HUES6 (cell line): Measurements from ENCODE around the gene ST8SIA1.

Experiments
- H3K27ac ChIP-seq: 2 replicates; pipeline ENCODE4 v1.7.0; 2013; ENCODE audit warnings: low read depth, mild to moderate bottlenecking, low read length, inconsistent platforms
- H3K27me3 ChIP-seq: 2 replicates; pipeline ENCODE4 v1.6.1; 2013; ENCODE audit warnings: low read length; ENCODE audit not compliant: control insufficient read depth, insufficient read depth
- H3K36me3 ChIP-seq: 2 replicates; pipeline ENCODE4 v1.6.1; 2013; ENCODE audit warnings: low read length; ENCODE audit not compliant: control insufficient read depth, insufficient read depth
- H3K4me1 ChIP-seq: 2 replicates; pipeline ENCODE4 v1.6.1; 2013; ENCODE audit warnings: low read length; ENCODE audit not compliant: control insufficient read depth, insufficient read depth
- H3K4me3 ChIP-seq: 2 replicates; pipeline ENCODE4 v1.5.1; 2013; ENCODE audit warnings: low read depth, low read length
- H3K9ac ChIP-seq: one replicate; pipeline ENCODE4 v1.6.1; 2013; ENCODE audit warnings: mild to moderate bottlenecking, low read length
- H3K9me3 ChIP-seq: 2 replicates; pipeline ENCODE4 v1.6.1; 2013; ENCODE audit warnings: low read depth, low read length; ENCODE audit not compliant: control insufficient read depth, insufficient read depth

The ST8SIA1 gene

DNA sequence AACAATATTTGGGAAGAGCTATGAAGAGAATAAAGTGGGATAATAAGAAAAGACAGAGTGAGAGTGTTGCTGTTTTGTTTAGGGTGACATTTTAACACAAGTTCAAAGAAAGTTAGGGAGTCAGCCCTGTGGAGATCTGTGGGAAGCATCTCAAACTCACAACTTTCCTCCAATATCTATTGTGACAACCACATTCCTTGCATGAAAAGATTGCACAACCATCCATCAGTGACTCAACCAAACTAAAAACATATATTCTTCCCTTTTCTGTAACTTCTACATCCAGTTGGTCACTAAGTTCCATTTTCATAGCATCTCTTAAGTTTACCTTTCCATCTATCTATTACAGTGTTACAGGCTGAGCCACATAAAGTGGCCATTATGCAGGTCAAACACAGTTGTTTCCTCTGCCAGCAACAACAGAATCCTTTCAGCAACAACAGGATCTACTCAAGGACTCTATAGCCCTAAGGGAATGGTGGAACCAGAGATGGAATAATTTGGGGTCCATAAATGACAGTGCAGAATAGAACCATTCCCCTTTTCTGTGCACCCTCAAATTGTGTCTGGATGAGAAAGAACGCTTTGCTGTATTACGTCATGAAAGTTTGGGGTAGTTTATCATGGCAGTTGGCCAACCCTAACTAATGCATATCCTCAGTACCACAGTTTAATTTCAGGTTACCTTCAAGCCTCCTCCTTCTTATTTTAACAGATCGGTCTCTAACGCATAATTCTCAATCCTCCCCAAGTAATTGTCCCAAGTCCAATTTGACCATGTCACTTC, 118.8 kb downstream of the ST8SIA1 start:
- Histone ChIP-seq H3K27me3 (no peaks in the 10 kb centered on the region), H3K9ac (no peak overlapping the region), H3K9me3 (peaks cover 13% of the 10 kb centered on the region; the same call in 1 of the 2 replicates), H3K36me3 (no peaks in the 10 kb centered on the region), H3K4me1 (no peaks in the 10 kb centered on the region), H3K27ac (no peak overlapping the region), H3K4me3 (no peak overlapping the region)

DNA sequence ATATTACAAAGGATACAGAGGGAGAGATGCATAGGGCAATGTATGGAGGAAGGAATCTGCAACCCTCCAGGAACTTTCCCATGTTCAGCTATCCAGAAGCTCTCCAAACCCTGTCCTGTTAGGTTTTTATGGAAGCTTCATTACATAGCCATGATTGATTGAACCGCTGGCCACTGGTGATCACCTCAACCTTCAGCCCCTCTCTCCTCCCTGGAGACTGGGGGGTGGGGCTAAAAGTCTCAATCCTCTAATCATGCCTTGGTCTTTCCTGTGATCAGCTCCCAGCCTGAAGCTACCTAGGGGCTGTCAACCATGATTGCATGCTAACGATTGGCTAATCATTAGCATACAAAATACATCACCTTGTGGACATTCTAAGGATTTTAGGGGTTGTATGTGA, 123.4 kb downstream of the ST8SIA1 start:
- Histone ChIP-seq H3K36me3 (no peaks in the 10 kb centered on the region), H3K27ac (no peak overlapping the region), H3K4me3 (no peak overlapping the region), H3K27me3 (no peaks in the 10 kb centered on the region), H3K9me3 (peaks cover 13% of the 10 kb centered on the region; the same call in 1 of the 2 replicates), H3K9ac (no peak overlapping the region), H3K4me1 (no peaks in the 10 kb centered on the region)

DNA sequence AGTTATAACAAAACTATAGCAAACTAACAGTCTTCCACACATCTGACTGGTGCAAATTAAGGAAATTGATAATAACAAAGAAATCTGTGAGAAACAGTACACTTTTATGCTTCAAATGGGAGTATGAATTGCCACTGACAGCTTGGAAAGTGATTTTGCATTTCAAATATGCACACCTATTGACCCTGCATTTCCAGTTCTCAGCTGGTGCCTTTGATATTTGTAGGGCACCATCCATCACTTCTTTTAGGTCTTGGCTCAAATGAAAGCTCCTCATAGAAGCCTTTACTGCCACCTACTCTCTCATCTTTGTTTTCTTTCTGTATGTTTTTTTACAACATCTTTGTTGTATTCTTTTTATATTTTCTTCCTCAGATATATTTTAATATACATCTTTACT, 125.1 kb downstream of the ST8SIA1 start:
- Histone ChIP-seq H3K27ac (no peak overlapping the region), H3K4me3 (no peak overlapping the region), H3K27me3 (no peaks in the 10 kb centered on the region), H3K4me1 (no peaks in the 10 kb centered on the region), H3K9me3 (peaks cover 13% of the 10 kb centered on the region), H3K36me3 (no peaks in the 10 kb centered on the region), H3K9ac (no peak overlapping the region)

DNA sequence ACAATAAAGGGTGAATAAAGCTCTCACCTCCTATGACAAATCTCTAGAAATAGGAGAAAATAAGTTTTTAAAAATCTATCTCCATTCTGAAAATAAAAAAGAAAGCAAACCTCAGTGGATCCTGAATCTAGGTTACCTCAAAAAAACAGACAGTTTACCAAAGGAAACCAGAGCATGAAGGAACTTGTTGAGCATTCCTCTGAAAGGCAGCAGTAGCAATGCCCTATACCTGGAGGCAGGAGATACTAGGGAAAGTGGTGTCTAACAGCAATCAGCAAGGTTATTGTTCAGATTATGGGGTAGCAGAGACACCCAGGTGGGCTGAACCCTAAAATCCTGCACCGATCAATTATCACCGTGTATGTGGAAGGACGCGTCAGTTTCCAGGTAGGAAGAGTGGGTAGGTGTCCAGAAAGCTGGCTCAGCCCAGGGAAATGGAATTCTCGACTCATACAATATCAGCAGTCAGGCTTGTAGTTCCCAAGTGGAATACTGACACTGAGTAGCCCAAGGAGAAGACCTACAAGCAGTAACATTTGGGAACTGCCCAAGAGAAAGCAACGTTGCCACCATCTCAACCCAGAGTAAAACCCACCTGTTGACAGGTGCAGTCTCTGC, 128.3 kb downstream of the ST8SIA1 start:
- Histone ChIP-seq H3K9me3 (no peaks in the 10 kb centered on the region; the same call in 1 of the 2 replicates), H3K36me3 (no peaks in the 10 kb centered on the region)

DNA sequence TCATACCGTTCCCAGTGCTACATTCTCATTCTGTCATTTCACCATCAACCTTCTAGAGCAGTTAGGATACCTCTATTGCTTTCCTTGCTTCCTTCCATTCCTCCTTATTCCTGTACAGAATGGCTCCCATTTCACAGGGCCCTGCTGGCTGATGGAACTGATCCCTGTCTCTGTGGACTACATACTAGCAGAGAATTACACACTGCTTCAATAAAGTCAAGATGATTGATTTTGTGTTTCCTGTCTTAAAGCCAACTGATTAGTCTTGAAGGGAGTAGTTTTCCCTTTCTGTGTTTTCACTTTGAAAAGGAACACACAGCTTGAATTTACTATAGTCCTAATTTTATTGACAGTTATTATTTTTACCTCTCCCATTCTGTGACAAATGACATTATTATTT, 130.1 kb downstream of the ST8SIA1 start:
- H3K27me3 ChIP-seq = no peaks in the 10 kb centered on the region
- no peak overlapping the region for H3K4me3 ChIP-seq
- H3K4me1 ChIP-seq = no peaks in the 10 kb centered on the region
- H3K9me3 ChIP-seq = no peaks in the 10 kb centered on the region; the same call in 1 of the 2 replicates
- no peak overlapping the region for H3K9ac ChIP-seq
- no peak overlapping the region for H3K27ac ChIP-seq
- H3K36me3 ChIP-seq = no peaks in the 10 kb centered on the region

More for the DNA sequence above, 128.3 kb downstream of the ST8SIA1 start:
- H3K27ac ChIP-seq = no peak overlapping the region
- H3K4me3 ChIP-seq = no peak overlapping the region
- H3K9ac ChIP-seq = no peak overlapping the region
- no peaks in the 10 kb centered on the region for H3K27me3 ChIP-seq
- H3K4me1 ChIP-seq = no peaks in the 10 kb centered on the region

DNA sequence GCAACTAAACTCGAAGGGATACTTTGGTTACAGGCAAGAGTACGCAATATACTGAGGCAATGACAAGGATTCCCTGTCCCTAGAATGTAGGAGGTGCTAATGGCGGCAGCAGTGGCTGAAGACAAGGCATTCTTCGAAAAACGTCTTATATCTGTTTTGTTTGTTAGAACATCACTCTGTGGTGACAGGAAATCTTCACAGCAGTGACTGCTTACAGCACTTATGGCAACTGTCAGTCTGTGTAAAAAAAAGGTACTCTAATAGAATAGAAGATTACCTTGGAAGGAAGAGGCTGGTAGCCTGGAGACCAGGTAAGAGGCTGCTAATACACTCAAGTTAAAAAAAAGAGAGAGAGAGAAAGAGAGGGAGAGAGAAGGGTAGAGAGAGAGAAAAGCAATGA, 131.7 kb downstream of the ST8SIA1 start:
- no peak overlapping the region for H3K27ac ChIP-seq
- no peaks in the 10 kb centered on the region for H3K27me3 ChIP-seq
- no peaks in the 10 kb centered on the region for H3K4me1 ChIP-seq
- H3K9ac ChIP-seq = no peak overlapping the region
- H3K4me3 ChIP-seq = no peak overlapping the region
- H3K36me3 ChIP-seq = no peaks in the 10 kb centered on the region
- no peaks in the 10 kb centered on the region; the same call in 1 of the 2 replicates for H3K9me3 ChIP-seq

DNA sequence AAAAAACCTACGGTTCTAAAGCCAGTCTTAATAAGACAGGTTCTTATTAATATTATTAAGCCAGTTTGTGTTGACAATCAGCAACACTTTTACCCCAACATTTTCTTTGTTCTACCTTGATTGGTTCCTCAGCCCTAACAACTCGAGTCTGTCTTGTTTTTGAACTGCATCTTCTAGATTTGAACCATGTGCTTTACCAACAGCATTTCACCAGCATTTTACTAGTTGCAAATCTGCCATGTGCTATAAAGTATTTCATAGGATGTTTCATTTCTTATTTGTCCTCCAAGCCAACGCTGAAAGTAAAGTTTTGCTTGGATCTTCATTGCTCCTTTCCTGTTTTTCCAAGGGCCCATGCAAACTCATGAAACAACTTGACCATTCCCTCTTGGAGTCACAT, 133.4 kb downstream of the ST8SIA1 start:
- Histone ChIP-seq H3K36me3 (no peaks in the 10 kb centered on the region), H3K27me3 (no peaks in the 10 kb centered on the region)

DNA sequence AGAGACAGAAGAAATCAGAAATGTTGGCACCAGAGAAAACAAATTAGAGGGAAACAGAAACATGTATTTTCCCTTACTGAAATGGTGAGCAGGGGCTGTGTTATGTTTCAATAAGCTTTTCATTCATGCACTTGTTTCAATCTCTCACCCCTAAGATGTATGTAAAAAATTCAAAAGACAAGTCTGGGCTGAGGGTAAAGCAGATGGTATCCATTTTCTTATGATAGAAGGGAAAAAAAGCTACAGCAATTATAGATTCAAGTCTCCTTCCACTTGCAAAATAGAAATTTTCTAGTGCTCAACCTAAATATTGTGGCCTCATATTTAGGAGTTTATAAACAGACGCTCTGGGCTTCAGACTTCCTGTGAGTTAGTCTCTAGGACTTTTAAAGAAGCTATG, 138.3 kb downstream of the ST8SIA1 start:
- Histone ChIP-seq H3K9me3 (no peaks in the 10 kb centered on the region), H3K36me3 (no peaks in the 10 kb centered on the region), H3K9ac (no peak overlapping the region), H3K27me3 (no peaks in the 10 kb centered on the region), H3K4me3 (no peak overlapping the region), H3K27ac (no peak overlapping the region), H3K4me1 (no peaks in the 10 kb centered on the region)

More for the DNA sequence above, 133.4 kb downstream of the ST8SIA1 start:
- Histone ChIP-seq H3K27ac (no peak overlapping the region), H3K9ac (no peak overlapping the region), H3K4me3 (no peak overlapping the region), H3K9me3 (no peaks in the 10 kb centered on the region; the same call in 1 of the 2 replicates), H3K4me1 (no peaks in the 10 kb centered on the region)

DNA sequence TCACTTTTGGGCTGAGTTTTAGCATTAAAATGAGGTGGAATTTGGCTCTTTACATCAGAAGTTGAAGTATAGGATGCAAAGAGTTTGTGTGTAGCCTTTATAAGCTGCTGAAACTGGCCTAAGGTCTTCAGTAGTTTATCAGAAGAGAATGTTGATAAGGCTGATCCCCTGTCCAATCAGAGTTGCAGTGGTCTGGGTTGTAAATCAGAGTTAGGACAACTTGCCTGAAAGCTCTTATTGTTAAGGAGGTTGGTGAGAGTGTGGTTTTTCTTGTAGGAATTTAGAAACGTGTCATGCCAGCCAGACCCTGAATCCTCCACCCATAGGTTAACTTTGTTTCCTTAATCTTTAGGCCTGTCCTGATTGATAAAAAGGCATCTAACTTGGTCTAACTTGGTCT, 143.5 kb downstream of the ST8SIA1 start:
- Histone ChIP-seq H3K27me3 (no peaks in the 10 kb centered on the region), H3K36me3 (no peaks in the 10 kb centered on the region), H3K9me3 (no peaks in the 10 kb centered on the region), H3K27ac (no peak overlapping the region), H3K4me1 (no peaks in the 10 kb centered on the region), H3K4me3 (no peak overlapping the region), H3K9ac (no peak overlapping the region)

DNA sequence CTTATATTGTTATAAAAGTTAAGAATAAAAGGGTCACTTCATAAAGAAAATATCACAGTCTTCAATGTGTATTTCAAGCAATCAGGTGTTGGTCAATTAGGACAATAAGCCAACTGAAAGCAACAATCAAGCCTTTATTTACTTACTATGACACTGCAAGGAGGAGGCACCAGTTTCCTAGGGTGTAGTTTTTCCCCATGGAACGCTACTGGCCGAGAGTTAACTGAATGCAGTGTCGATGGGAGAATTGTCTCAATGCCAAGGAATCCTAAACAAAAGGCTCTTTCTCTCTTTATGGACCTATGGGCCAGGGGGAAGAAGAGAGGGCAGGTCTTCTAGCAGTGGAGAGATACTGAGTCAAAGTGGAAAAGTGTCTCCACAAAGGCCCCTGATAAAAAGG, 146.1 kb downstream of the ST8SIA1 start:
- no peaks in the 10 kb centered on the region for H3K27me3 ChIP-seq
- no peaks in the 10 kb centered on the region for H3K9me3 ChIP-seq

DNA sequence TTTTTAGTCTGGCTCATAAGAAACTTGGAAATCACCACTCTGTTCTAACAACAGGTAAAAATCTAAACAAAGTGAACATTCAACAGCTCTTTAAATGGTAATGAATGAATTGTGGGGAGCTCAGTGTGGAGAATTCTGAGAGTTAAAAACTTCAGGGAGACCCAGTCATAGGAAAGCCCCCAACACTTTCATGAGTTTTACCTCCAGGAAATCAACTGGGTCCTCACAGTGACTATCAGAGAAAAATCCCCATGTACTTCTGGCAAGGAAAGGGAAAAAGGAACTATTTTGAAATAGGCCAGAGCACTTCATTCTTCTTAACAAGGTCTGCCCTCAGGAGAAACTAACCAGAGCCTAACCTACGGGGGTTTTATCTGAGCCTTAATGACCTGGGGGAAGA, 153.8 kb downstream of the ST8SIA1 start:
- Histone ChIP-seq H3K27me3 (no peaks in the 10 kb centered on the region), H3K9ac (no peak overlapping the region), H3K36me3 (no peaks in the 10 kb centered on the region), H3K4me1 (no peaks in the 10 kb centered on the region), H3K27ac (no peak overlapping the region), H3K9me3 (no peaks in the 10 kb centered on the region), H3K4me3 (no peak overlapping the region)

More for the DNA sequence above, 146.1 kb downstream of the ST8SIA1 start:
- Histone ChIP-seq H3K4me1 (no peaks in the 10 kb centered on the region), H3K36me3 (no peaks in the 10 kb centered on the region), H3K27ac (no peak overlapping the region), H3K9ac (no peak overlapping the region), H3K4me3 (no peak overlapping the region)
